ENCODE results near the gene SLC22A23.

SLC22A23 gene

DNA sequence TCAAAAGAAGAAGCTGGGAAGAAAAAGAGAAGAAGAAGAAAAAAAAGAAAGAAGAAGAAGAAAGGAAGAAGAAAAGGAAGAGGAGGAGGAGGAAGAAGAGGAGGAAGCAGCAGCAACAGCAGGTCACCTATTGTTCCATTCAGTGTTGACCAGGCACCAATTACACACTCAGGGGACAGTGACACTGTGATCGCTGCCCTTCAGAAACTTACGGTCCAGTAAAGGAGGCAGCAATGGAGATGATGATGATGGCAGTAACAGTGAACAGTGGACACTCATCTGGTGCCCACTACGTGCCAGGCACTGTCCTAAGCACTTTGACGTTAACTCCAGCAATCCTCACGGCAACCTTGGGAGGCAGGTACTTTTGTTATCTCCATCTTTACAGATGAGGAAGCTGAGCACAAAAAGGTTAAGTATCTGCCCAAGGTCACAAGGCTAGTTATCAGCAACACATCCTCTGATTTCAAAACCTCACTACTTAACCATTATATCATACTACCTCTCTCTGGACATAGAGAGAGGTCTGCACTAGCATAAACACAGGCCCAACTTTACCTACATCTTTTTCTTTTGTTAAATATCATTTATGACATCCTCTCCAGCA lies 83.2 kb downstream of the SLC22A23 start:
- no peak overlapping the region for H3K9ac ChIP-seq (ENCODE audit: low read length)
- no peaks in the 10 kb centered on the region for H4K20me1 ChIP-seq (ENCODE audit: insufficient read depth, low read length)
- no peaks in the 10 kb centered on the region for H3F3A ChIP-seq (ENCODE audit: insufficient read depth, low read length)
- H3K36me3 ChIP-seq (replicated peaks; ENCODE audit: insufficient read depth, low read length), result no peaks in the 10 kb centered on the region
- H3K79me2 ChIP-seq (ENCODE audit: low read length), result no peaks in the 10 kb centered on the region
- no peaks in the 10 kb centered on the region for H3K27me3 ChIP-seq (replicated peaks; ENCODE audit: insufficient read depth, low read length)
- no peak overlapping the region for H3K4me3 ChIP-seq (ENCODE audit: low read length)
- no peak overlapping the region for H2AFZ ChIP-seq (ENCODE audit: low read length)
- H3K4me1 ChIP-seq (ENCODE audit: low read length), result no peaks in the 10 kb centered on the region
- no peaks in the 10 kb centered on the region for H3K9me2 ChIP-seq (replicated peaks; ENCODE audit: insufficient read depth, low read length)
- H3K9me3 ChIP-seq (replicated peaks; ENCODE audit: insufficient read depth, low read length), result no peaks in the 10 kb centered on the region
- no peak for DNase-seq
- TF ChIP-seq EZH2 (optimal IDR thresholded peaks at IDR 0.05; ENCODE audit: low read depth, low read length) (no peak), EZH2phosphoT487 (IDR thresholded peaks at IDR 0.05; ENCODE audit: low read length) (no peak)
- TF ChIP-seq, protein P1, sequence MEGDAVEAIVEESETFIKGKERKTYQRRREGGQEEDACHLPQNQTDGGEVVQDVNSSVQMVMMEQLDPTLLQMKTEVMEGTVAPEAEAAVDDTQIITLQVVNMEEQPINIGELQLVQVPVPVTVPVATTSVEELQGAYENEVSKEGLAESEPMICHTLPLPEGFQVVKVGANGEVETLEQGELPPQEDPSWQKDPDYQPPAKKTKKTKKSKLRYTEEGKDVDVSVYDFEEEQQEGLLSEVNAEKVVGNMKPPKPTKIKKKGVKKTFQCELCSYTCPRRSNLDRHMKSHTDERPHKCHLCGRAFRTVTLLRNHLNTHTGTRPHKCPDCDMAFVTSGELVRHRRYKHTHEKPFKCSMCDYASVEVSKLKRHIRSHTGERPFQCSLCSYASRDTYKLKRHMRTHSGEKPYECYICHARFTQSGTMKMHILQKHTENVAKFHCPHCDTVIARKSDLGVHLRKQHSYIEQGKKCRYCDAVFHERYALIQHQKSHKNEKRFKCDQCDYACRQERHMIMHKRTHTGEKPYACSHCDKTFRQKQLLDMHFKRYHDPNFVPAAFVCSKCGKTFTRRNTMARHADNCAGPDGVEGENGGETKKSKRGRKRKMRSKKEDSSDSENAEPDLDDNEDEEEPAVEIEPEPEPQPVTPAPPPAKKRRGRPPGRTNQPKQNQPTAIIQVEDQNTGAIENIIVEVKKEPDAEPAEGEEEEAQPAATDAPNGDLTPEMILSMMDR (IDR thresholded peaks at IDR 0.05; ENCODE audit: low read length), result no peak
- no peak overlapping the region for H3K4me2 ChIP-seq (ENCODE audit: low read depth, low read length)
- no peak overlapping the region for H3K27ac ChIP-seq (ENCODE audit: low read length)

DNA sequence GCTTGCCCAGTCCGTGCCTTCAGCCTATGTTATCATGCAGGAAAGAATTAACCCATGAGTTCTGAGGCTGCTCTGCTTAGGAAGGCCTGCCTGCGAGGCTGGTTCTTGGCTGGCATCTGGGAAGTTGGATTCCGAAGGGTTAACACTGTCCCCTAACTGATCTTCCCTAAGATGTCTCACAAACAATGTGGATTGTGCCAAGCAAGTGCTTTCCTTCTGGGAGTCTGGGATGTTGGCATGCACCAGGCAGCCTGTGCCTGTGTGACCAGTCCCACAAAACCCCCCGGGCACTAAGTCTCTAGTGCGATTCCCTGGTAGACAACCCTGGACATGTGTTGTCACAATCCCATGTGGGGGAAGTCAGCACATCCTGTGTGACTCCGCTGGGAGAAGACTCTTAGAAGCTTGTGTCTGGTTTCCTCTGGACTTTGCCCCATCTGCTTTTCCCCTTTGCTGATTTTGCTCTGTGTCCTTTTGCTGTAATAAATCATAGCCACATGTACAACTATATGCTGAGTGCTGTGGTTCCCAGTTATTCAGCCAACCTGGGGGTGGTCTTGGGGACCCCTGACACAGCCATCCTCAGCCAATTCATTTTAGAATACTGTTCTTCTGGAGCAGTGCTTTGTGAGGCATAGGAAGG lies 83.8 kb downstream of the SLC22A23 start:
- H3K27ac ChIP-seq (ENCODE audit: low read length), result no peak overlapping the region
- no peaks in the 10 kb centered on the region for H3K9me2 ChIP-seq (replicated peaks; ENCODE audit: insufficient read depth, low read length)
- TF ChIP-seq EZH2phosphoT487 (IDR thresholded peaks at IDR 0.05; ENCODE audit: low read length), result no peak
- TF ChIP-seq EZH2 (optimal IDR thresholded peaks at IDR 0.05; ENCODE audit: low read depth, low read length), result no peak
- TF ChIP-seq, protein P1 (IDR thresholded peaks at IDR 0.05; ENCODE audit: low read length), result no peak
- H3K36me3 ChIP-seq (replicated peaks; ENCODE audit: insufficient read depth, low read length), result no peaks in the 10 kb centered on the region
- no peak overlapping the region for H3K4me3 ChIP-seq (ENCODE audit: low read length)
- DNase-seq, result no peak
- H3K9me3 ChIP-seq (replicated peaks; ENCODE audit: insufficient read depth, low read length), result no peaks in the 10 kb centered on the region
- H3K9ac ChIP-seq (ENCODE audit: low read length), result no peak overlapping the region
- no peaks in the 10 kb centered on the region for H4K20me1 ChIP-seq (ENCODE audit: insufficient read depth, low read length)
- no peaks in the 10 kb centered on the region for H3K27me3 ChIP-seq (replicated peaks; ENCODE audit: insufficient read depth, low read length)
- H3K79me2 ChIP-seq (ENCODE audit: low read length), result no peaks in the 10 kb centered on the region
- H3F3A ChIP-seq (ENCODE audit: insufficient read depth, low read length), result no peaks in the 10 kb centered on the region
- H3K4me1 ChIP-seq (ENCODE audit: low read length), result no peaks in the 10 kb centered on the region
- H2AFZ ChIP-seq (ENCODE audit: low read length), result no peak overlapping the region
- no peak overlapping the region for H3K4me2 ChIP-seq (ENCODE audit: low read depth, low read length)

DNA sequence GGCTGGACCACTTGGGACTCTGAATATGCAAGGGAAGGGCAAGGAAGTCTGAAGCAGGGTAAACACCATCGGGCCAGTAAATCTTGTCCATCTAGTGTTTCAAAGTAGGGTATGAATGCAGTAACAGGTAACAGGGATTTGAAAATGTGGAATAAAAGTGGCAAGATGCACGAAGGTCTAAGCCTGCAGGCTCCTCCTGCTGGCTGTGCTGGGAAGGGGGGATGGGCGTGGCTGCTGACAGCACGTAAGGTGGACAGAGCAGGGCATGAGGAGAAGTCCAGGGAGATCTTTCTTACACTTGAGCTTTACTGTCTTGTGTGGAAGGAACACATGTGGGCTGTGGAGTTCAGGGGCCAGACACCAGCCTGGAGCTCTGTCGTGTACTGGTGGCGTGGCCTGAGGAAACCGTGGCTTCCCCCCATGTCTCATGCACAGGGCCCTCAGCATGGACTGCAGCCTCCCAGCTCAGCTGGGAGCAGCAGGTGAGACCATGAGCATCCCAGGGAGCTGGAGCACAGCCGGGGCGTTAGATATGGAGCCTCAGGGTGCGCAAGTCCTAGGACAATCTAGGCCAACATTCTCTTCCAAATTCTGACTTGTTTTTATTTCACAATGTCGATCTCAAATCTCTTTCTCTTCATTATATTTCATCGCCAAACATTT lies 84.5 kb downstream of the SLC22A23 start:
- Histone ChIP-seq H3K27ac (ENCODE audit: low read length) (no peak overlapping the region), H3K4me1 (ENCODE audit: low read length) (no peaks in the 10 kb centered on the region), H3K9ac (ENCODE audit: low read length) (no peak overlapping the region), H3F3A (ENCODE audit: insufficient read depth, low read length) (no peaks in the 10 kb centered on the region), H3K79me2 (ENCODE audit: low read length) (no peaks in the 10 kb centered on the region), H3K27me3 (replicated peaks; ENCODE audit: insufficient read depth, low read length) (no peaks in the 10 kb centered on the region), H3K4me3 (ENCODE audit: low read length) (no peak overlapping the region), H3K36me3 (replicated peaks; ENCODE audit: insufficient read depth, low read length) (no peaks in the 10 kb centered on the region), H3K9me2 (replicated peaks; ENCODE audit: insufficient read depth, low read length) (no peaks in the 10 kb centered on the region), H3K4me2 (ENCODE audit: low read depth, low read length) (no peak overlapping the region), H2AFZ (ENCODE audit: low read length) (no peak overlapping the region), H4K20me1 (ENCODE audit: insufficient read depth, low read length) (no peaks in the 10 kb centered on the region), H3K9me3 (replicated peaks; ENCODE audit: insufficient read depth, low read length) (no peaks in the 10 kb centered on the region)
- TF ChIP-seq EZH2phosphoT487 (IDR thresholded peaks at IDR 0.05; ENCODE audit: low read length) (no peak), EZH2 (optimal IDR thresholded peaks at IDR 0.05; ENCODE audit: low read depth, low read length) (no peak)
- TF ChIP-seq, protein P1 (IDR thresholded peaks at IDR 0.05; ENCODE audit: low read length), result no peak
- no peak for DNase-seq

All from MM.1S (cell line).